MCF 10A (cell line): ENCODE data around the gene SPAG6. TPM values are rescaled to one million over a fixed set of nuclear protein-coding genes. Genes with fewer than 3 reads are reported as not detected.

Experiments used
- BruUV-seq: library from RNA; stranded (reverse); fragments of 400-500 nt; replicated peaks from 2 replicates; lab custom pipeline; 2021; lab: Mats Ljungman, UMichigan
- CTCF ChIA-PET: fragments of 300-600 bp; sonication (Branson Sonifier 250); formaldehyde crosslinking; extraction: SDS; loops from one replicate; lab custom pipeline; 2021; ENCODE audit warnings: antibody characterized with exemption, inconsistent platforms; lab: Yijun Ruan, JAX
- POLR2A ChIA-PET: fragments of 300-600, 350-650 bp; sonication (Branson Sonifier 250); formaldehyde crosslinking; extraction: SDS; loops from one replicate; lab custom pipeline; 2020; ENCODE audit warnings: antibody characterized with exemption, inconsistent platforms; lab: Yijun Ruan, JAX
- DNase-seq: peaks from one replicate; pipeline ENCODE4 v3.0.0-alpha.2; 2018; ENCODE audit not compliant: unreplicated experiment
- H3K27ac Mint-ChIP-seq: one replicate; pipeline ENCODE4 v1.8.0; 2022; ENCODE audit warnings: mild to moderate bottlenecking, low read depth, mixed read lengths; ENCODE audit not compliant: unreplicated experiment
- H3K27me3 Mint-ChIP-seq: one replicate; pipeline ENCODE4 v1.8.0; 2022; ENCODE audit warnings: mixed read lengths; ENCODE audit not compliant: insufficient read depth, unreplicated experiment
- H3K36me3 Mint-ChIP-seq: one replicate; pipeline ENCODE4 v1.8.0; 2022; ENCODE audit warnings: mild to moderate bottlenecking, moderate library complexity, mixed read lengths; ENCODE audit not compliant: insufficient read depth, unreplicated experiment
- H3K4me1 Mint-ChIP-seq: one replicate; pipeline ENCODE4 v1.8.0; 2022; ENCODE audit warnings: mixed read lengths; ENCODE audit not compliant: insufficient read depth, unreplicated experiment
- H3K4me3 Mint-ChIP-seq: one replicate; pipeline ENCODE4 v1.8.0; 2022; ENCODE audit warnings: mild to moderate bottlenecking, moderate library complexity, mixed read lengths; ENCODE audit not compliant: unreplicated experiment
- H3K9me3 Mint-ChIP-seq: one replicate; pipeline ENCODE4 v1.8.0; 2022; ENCODE audit warnings: mixed read lengths; ENCODE audit not compliant: unreplicated experiment
- intact Hi-C: fragments of 100-400 bp; cut with micrococcal nuclease; formaldehyde crosslinking; loops from 2 replicates; pipeline ENCODE4 v1.14.1; 2022
- total RNA-seq: library from RNA; stranded (reverse); gene quantifications from 2 replicates; pipeline ENCODE4 v1.2.3, GENCODE V29; 2022
- TF ChIP-seq, protein P1 (sequence below): fragments of 200-600 bp; IDR thresholded peaks from one replicate; pipeline ENCODE4 v1.8.0; 2022; ENCODE audit warnings: antibody characterized with exemption, mild to moderate bottlenecking; ENCODE audit not compliant: unreplicated experiment

The SPAG6 gene
- total RNA-seq, 1 experiment from 2014 or later, result not detected

DNA sequence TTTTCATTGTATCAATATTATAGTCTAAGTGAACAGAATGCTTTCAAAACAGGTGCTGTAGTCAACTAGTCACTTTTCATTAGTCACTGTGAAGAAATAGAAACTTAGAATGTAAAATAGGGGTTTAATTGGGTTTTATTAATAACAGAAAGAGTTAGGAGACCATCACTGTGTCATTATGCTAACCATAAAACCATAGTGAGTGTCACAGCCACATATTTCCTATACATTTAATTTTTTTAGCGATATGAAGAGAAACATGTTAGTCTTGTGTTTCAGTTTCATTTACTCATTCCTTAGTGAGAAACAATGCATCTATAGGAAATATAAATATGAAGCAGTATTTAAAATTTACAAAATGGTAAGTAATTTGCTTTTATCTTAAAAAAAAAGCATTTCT lies 22.2 kb downstream of the SPAG6 start:
- no peaks in the 10 kb centered on the region for H3K27me3 Mint-ChIP-seq
- H3K4me3 Mint-ChIP-seq, result no peak overlapping the region
- TF ChIP-seq, protein P1, sequence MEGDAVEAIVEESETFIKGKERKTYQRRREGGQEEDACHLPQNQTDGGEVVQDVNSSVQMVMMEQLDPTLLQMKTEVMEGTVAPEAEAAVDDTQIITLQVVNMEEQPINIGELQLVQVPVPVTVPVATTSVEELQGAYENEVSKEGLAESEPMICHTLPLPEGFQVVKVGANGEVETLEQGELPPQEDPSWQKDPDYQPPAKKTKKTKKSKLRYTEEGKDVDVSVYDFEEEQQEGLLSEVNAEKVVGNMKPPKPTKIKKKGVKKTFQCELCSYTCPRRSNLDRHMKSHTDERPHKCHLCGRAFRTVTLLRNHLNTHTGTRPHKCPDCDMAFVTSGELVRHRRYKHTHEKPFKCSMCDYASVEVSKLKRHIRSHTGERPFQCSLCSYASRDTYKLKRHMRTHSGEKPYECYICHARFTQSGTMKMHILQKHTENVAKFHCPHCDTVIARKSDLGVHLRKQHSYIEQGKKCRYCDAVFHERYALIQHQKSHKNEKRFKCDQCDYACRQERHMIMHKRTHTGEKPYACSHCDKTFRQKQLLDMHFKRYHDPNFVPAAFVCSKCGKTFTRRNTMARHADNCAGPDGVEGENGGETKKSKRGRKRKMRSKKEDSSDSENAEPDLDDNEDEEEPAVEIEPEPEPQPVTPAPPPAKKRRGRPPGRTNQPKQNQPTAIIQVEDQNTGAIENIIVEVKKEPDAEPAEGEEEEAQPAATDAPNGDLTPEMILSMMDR, result no peak
- no peak for DNase-seq
- H3K9me3 Mint-ChIP-seq, result no peaks in the 10 kb centered on the region
- H3K4me1 Mint-ChIP-seq, result no peaks in the 10 kb centered on the region
- no peak overlapping the region for H3K27ac Mint-ChIP-seq
- intact Hi-C loops, result no loop called here
- POLR2A ChIA-PET, result no interaction called here
- CTCF ChIA-PET, result no interaction called here
- BruUV-seq, result no TSS peak
- H3K36me3 Mint-ChIP-seq, result no peaks in the 10 kb centered on the region

DNA sequence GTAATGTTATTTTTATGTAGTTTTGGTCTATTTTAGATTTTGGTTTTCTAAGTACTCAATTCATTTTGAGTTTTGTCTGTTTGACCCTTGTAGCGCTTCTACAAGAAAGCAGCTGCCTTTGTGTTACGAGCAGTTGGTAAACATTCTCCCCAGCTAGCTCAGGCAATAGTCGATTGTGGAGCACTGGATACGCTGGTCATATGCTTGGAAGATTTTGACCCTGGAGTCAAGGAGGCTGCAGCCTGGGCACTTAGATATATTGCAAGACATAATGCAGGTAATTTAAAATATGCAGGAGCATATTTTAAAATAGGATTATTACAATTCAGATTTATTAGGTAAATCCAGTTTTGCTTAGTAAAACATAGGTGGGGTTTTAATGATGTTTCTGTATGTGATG lies 23.1 kb downstream of the SPAG6 start:
- Mint-ChIP-seq H3K27me3 (no peaks in the 10 kb centered on the region), H3K27ac (no peak overlapping the region), H3K36me3 (no peaks in the 10 kb centered on the region), H3K9me3 (no peaks in the 10 kb centered on the region), H3K4me1 (no peaks in the 10 kb centered on the region), H3K4me3 (no peak overlapping the region)
- ChIA-PET CTCF (no interaction called here), POLR2A (interaction anchor here (0.7 kb wide), 1 partner anchor 582 kb away, joined by 3 read pairs; no protein-coding TSS in a partner anchor)
- no TSS peak for BruUV-seq
- TF ChIP-seq, protein P1, result no peak
- intact Hi-C loops, result no loop called here
- DNase-seq, result no peak

GRCh38 chr10:22368981-22369380 lies 23.7 kb downstream of the SPAG6 start:
- no peaks in the 10 kb centered on the region for H3K9me3 Mint-ChIP-seq
- TF ChIP-seq, protein P1, result no peak
- CTCF ChIA-PET, result no interaction called here
- intact Hi-C loops, result no loop called here
- no peak for DNase-seq
- H3K27ac Mint-ChIP-seq, result no peak overlapping the region
- POLR2A ChIA-PET, result interaction anchor here (0.6 kb wide), 1 partner anchor 62 kb away, joined by 4 read pairs; no protein-coding TSS in a partner anchor
- BruUV-seq, result no TSS peak
- no peak overlapping the region for H3K4me3 Mint-ChIP-seq
- no peaks in the 10 kb centered on the region for H3K4me1 Mint-ChIP-seq
- H3K27me3 Mint-ChIP-seq, result no peaks in the 10 kb centered on the region
- H3K36me3 Mint-ChIP-seq, result no peaks in the 10 kb centered on the region

- Mint-ChIP-seq H3K36me3 (no peaks in the 10 kb centered on the region), H3K27ac (no peak overlapping the region), H3K4me3 (no peak overlapping the region), H3K9me3 (no peaks in the 10 kb centered on the region), H3K4me1 (no peaks in the 10 kb centered on the region), H3K27me3 (no peaks in the 10 kb centered on the region)
- POLR2A ChIA-PET, result interaction anchor here (0.6 to 1.5 kb wide), 2 partner anchors 43 to 61 kb away, joined by 3 to 4 read pairs; no protein-coding TSS in a partner anchor
- TF ChIP-seq, protein P1, result no peak
- no TSS peak for BruUV-seq
- DNase-seq, result peak; percentile 66
- intact Hi-C loops, result no loop called here
- CTCF ChIA-PET, result interaction anchor here (0.6 kb wide), 1 partner anchor 616 kb away, joined by 3 read pairs; no protein-coding TSS in a partner anchor
Measured at GRCh38 chr10:22369434-22370072, 24.3 kb downstream of the SPAG6 start.
